HL-60 (cell line): ENCODE data around the gene SLC7A14.

Experiments
- DNase-seq, 2 experiments: peaks; one replicate each; pipeline ENCODE4 v3.0.0-alpha.2; 2010 to 2020; ENCODE audit warnings: low read depth in 1 of 2, low spot score in 1 of 2
- H3K27ac ChIP-seq: fragments of 250-450 bp; sonication (Bioruptor Pico); replicated peaks from 2 replicates; pipeline ENCODE4 v1.5.1; 2020; ENCODE audit warnings: mild to moderate bottlenecking, moderate library complexity
- H3K27me3 ChIP-seq: fragments of 250-450 bp; sonication (Bioruptor Pico); 2 replicates; pipeline ENCODE4 v1.5.1; 2021; ENCODE audit warnings: mild to moderate bottlenecking, moderate library complexity; ENCODE audit not compliant: insufficient read depth, poor library complexity, severe bottlenecking
- H3K4me3 ChIP-seq: replicated peaks from 2 replicates; pipeline ENCODE4 v1.5.1; 2011; ENCODE audit warnings: mild to moderate bottlenecking, control low read depth, low read length; ENCODE audit not compliant: insufficient read depth
- GABPA ChIP-seq: IDR thresholded peaks from 2 replicates; pipeline ENCODE4 v1.6.1; 2012; ENCODE audit warnings: low read depth
- POLR2AphosphoS5 ChIP-seq: IDR thresholded peaks from 2 replicates; pipeline ENCODE4 v1.6.1; 2012; ENCODE audit warnings: low read depth
- SPI1 ChIP-seq: IDR thresholded peaks from 2 replicates; pipeline ENCODE4 v1.6.1; 2012; ENCODE audit warnings: low read depth, mild to moderate bottlenecking, borderline replicate concordance
- TF ChIP-seq, protein P1 (sequence below): IDR thresholded peaks from 2 replicates; pipeline ENCODE4 v1.6.1; 2012; ENCODE audit warnings: low read depth; ENCODE audit not compliant: insufficient replicate concordance
- TF ChIP-seq, protein P2 (sequence below): IDR thresholded peaks from one replicate; pipeline ENCODE4 v1.5.1; 2011; ENCODE audit warnings: low read length, control low read depth, inconsistent platforms; ENCODE audit not compliant: insufficient read depth

Gene SLC7A14

DNA sequence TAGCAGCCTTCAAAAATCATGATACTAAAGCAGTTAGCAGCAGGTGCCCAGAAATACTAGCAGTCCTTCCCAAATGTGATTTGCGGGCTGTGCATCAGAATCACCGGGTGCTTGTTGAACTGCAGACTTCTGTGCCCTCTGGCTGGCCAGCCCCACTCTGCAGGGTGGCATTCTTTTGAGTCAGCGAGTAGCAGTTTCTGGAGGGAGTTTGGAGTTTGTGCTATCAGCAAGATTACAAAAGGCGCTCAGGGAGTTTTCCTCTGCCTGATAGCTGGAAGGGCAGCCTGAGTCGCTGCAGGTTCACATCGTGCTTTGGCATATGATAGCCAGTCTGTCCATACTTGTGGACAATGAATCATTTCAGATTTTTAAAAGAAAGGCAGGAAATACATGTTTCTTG, 109.6 kb downstream of the SLC7A14 start:
- no peak for DNase-seq

DNA sequence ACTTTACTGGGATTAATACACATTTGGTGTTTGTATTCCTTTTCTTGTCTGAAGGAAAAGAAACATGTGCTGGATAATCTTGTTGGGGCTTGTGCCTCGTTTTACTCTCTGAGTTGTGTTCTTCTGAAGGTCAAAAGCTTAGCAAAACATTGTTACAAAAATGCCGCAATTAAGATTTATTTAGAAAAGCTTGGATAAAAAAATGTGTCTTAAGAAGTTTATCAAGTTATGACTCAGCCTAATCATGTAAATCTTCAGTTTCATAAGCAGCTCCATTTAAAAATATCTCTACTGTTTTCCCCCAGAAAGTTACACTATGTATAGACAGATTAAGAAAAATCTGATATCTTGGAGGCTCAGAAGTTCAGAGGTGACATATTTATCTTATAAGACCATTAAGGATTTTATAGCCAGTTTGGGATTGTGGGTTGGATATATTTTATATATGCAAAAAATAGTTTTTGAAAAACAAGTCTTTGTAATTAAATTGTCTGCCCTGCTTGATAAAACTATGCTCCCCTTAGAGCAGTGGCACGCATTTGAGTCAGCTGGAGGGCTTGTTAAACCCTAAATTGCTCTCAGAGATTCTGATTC, 110.7 kb downstream of the SLC7A14 start:
- H3K4me3 ChIP-seq: no peak overlapping the region
- H3K27ac ChIP-seq: no peak overlapping the region
- TF ChIP-seq, protein P1, sequence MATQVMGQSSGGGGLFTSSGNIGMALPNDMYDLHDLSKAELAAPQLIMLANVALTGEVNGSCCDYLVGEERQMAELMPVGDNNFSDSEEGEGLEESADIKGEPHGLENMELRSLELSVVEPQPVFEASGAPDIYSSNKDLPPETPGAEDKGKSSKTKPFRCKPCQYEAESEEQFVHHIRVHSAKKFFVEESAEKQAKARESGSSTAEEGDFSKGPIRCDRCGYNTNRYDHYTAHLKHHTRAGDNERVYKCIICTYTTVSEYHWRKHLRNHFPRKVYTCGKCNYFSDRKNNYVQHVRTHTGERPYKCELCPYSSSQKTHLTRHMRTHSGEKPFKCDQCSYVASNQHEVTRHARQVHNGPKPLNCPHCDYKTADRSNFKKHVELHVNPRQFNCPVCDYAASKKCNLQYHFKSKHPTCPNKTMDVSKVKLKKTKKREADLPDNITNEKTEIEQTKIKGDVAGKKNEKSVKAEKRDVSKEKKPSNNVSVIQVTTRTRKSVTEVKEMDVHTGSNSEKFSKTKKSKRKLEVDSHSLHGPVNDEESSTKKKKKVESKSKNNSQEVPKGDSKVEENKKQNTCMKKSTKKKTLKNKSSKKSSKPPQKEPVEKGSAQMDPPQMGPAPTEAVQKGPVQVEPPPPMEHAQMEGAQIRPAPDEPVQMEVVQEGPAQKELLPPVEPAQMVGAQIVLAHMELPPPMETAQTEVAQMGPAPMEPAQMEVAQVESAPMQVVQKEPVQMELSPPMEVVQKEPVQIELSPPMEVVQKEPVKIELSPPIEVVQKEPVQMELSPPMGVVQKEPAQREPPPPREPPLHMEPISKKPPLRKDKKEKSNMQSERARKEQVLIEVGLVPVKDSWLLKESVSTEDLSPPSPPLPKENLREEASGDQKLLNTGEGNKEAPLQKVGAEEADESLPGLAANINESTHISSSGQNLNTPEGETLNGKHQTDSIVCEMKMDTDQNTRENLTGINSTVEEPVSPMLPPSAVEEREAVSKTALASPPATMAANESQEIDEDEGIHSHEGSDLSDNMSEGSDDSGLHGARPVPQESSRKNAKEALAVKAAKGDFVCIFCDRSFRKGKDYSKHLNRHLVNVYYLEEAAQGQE: no peak
- TF ChIP-seq, protein P2, sequence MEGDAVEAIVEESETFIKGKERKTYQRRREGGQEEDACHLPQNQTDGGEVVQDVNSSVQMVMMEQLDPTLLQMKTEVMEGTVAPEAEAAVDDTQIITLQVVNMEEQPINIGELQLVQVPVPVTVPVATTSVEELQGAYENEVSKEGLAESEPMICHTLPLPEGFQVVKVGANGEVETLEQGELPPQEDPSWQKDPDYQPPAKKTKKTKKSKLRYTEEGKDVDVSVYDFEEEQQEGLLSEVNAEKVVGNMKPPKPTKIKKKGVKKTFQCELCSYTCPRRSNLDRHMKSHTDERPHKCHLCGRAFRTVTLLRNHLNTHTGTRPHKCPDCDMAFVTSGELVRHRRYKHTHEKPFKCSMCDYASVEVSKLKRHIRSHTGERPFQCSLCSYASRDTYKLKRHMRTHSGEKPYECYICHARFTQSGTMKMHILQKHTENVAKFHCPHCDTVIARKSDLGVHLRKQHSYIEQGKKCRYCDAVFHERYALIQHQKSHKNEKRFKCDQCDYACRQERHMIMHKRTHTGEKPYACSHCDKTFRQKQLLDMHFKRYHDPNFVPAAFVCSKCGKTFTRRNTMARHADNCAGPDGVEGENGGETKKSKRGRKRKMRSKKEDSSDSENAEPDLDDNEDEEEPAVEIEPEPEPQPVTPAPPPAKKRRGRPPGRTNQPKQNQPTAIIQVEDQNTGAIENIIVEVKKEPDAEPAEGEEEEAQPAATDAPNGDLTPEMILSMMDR: no peak
- no peak for TF ChIP-seq GABPA
- no peak for TF ChIP-seq POLR2AphosphoS5
- TF ChIP-seq SPI1: no peak
- H3K27me3 ChIP-seq: peaks cover 4% of the 10 kb centered on the region
- DNase-seq: no peak

More for the DNA sequence above, 109.6 kb downstream of the SLC7A14 start:
- peaks cover 4% of the 10 kb centered on the region for H3K27me3 ChIP-seq
- H3K27ac ChIP-seq: no peak overlapping the region
- H3K4me3 ChIP-seq: no peak overlapping the region
- TF ChIP-seq SPI1 (no peak), POLR2AphosphoS5 (no peak), GABPA (no peak)
- TF ChIP-seq, protein P1: no peak
- TF ChIP-seq, protein P2: no peak

DNA sequence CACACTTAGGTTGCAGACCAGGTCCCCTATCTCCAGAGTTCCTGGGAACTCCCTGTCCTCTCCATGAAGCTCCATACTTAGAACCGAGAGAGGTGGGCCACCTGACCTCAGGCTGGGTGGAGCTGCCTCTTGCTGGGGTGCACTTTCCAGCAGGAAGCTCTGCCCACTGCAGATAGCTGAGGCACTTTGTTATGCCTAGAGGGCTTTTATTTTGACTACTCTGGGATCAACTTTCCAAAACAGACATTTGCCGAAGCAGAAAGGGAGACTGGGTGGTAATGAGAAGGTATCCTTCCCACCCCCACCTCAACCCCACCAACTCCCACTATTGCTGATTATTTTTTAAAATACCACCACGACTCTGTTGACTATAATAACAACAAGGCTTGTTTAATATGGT, 112.5 kb downstream of the SLC7A14 start:
- no peak overlapping the region for H3K4me3 ChIP-seq
- no peak overlapping the region for H3K27ac ChIP-seq
- TF ChIP-seq, protein P1: no peak
- TF ChIP-seq, protein P2: no peak
- TF ChIP-seq POLR2AphosphoS5 (no peak), GABPA (no peak), SPI1 (no peak)
- peaks cover 4% of the 10 kb centered on the region for H3K27me3 ChIP-seq
- DNase-seq: no peak
